SK-N-SH treated with all-trans-retinoic acid at 6 μM for 48 hours (cell line): Measurements from ENCODE around the gene SMAD4.
"Not testable (repeated sequence)": the region's sequence is repeated elsewhere in the genome, so short reads cannot be mapped to it uniquely, and the experiment has no call there.

ENCODE experiments used
- BACH2 ChIP-seq: fragments of 250-450 bp; sonication (Bioruptor Pico); IDR thresholded peaks from 2 replicates; pipeline ENCODE4 v1.9.0; 2021; ENCODE audit warnings: mild to moderate bottlenecking, borderline replicate concordance
- PATZ1 ChIP-seq: fragments of 250-450 bp; sonication (Bioruptor Pico); IDR thresholded peaks from 2 replicates; pipeline ENCODE4 v1.8.0; 2020; ENCODE audit warnings: mild to moderate bottlenecking, moderate library complexity, borderline replicate concordance

- TF ChIP-seq PATZ1 (CRISPR knock-in tag); BACH2: not testable (repeated sequence)
Observed at GRCh38 chr18:51111633-51112355, 81.8 kb downstream of the SMAD4 start.
